NCI-H2196 (cell line): Measurements from ENCODE around the gene RADX.
"Not testable (repeated sequence)": the region's sequence is repeated elsewhere in the genome, so short reads cannot be mapped to it uniquely, and the experiment has no call there.

Experiments used
- DNase-seq: peaks from one replicate; lab custom pipeline; 2025; ENCODE audit not compliant: unreplicated experiment; lab: John Stamatoyannopoulos, UW

RADX gene

GRCh38 chrX:106611679-106612392 is at the start of gene RADX:
Gene RADX, plus strand, starts transcription at chrX:106611978. Its CDS starts 103 bp downstream, at chrX:106612081.
- DNase-seq, result no peak

GRCh38 chrX:106564986-106565385 is 46.8 kb upstream of the RADX start:
- DNase-seq, result no peak

GRCh38 chrX:106566362-106566761 is 45.4 kb upstream of the RADX start:
- no peak for DNase-seq

GRCh38 chrX:106581856-106582255 is 29.9 kb upstream of the RADX start:
- no peak for DNase-seq

GRCh38 chrX:106585478-106585877 is 26.3 kb upstream of the RADX start:
- no peak for DNase-seq

GRCh38 chrX:106588801-106589200 is 23.0 kb upstream of the RADX start:
- no peak for DNase-seq

GRCh38 chrX:106599411-106599810 is 12.4 kb upstream of the RADX start:
- DNase-seq, result no peak

GRCh38 chrX:106606571-106606970 is 5.2 kb upstream of the RADX start:
- DNase-seq, result no peak

- DNase-seq, result no peak
Measured at GRCh38 chrX:106608016-106608415, 3.8 kb upstream of the RADX start.

- no peak for DNase-seq
Measured at GRCh38 chrX:106611317-106611678, 480 bp upstream of the RADX start.

- DNase-seq, result no peak
Measured at GRCh38 chrX:106612393-106612763, 600 bp downstream of the RADX start.

GRCh38 chrX:106613277-106613676 is 1.5 kb downstream of the RADX start:
- DNase-seq, result no peak

GRCh38 chrX:106615041-106615440 is 3.3 kb downstream of the RADX start:
- DNase-seq, result no peak

- no peak for DNase-seq
Measured at GRCh38 chrX:106619797-106620196, 8.0 kb downstream of the RADX start.

- DNase-seq, result no peak
Measured at GRCh38 chrX:106621836-106622235, 10.1 kb downstream of the RADX start.

GRCh38 chrX:106626789-106627188 is 15.0 kb downstream of the RADX start:
- no peak for DNase-seq

GRCh38 chrX:106631615-106632014 is 19.8 kb downstream of the RADX start:
- no peak for DNase-seq

- DNase-seq, result no peak
Measured at GRCh38 chrX:106649523-106650428, 38.0 kb downstream of the RADX start.

- not testable (repeated sequence) for DNase-seq
Measured at GRCh38 chrX:106653625-106654024, 41.8 kb downstream of the RADX start.

GRCh38 chrX:106670631-106671030 is 58.9 kb downstream of the RADX start:
- DNase-seq, result no peak

- DNase-seq, result no peak
Measured at GRCh38 chrX:106672527-106672926, 60.7 kb downstream of the RADX start.

GRCh38 chrX:106680716-106681115 is 68.9 kb downstream of the RADX start:
- DNase-seq, result no peak
